ENCODE measurements around the gene TOP2A. TPM values are rescaled to one million over a fixed set of nuclear protein-coding genes. Genes with fewer than 3 reads are reported as not detected.

Gene TOP2A, protein sequence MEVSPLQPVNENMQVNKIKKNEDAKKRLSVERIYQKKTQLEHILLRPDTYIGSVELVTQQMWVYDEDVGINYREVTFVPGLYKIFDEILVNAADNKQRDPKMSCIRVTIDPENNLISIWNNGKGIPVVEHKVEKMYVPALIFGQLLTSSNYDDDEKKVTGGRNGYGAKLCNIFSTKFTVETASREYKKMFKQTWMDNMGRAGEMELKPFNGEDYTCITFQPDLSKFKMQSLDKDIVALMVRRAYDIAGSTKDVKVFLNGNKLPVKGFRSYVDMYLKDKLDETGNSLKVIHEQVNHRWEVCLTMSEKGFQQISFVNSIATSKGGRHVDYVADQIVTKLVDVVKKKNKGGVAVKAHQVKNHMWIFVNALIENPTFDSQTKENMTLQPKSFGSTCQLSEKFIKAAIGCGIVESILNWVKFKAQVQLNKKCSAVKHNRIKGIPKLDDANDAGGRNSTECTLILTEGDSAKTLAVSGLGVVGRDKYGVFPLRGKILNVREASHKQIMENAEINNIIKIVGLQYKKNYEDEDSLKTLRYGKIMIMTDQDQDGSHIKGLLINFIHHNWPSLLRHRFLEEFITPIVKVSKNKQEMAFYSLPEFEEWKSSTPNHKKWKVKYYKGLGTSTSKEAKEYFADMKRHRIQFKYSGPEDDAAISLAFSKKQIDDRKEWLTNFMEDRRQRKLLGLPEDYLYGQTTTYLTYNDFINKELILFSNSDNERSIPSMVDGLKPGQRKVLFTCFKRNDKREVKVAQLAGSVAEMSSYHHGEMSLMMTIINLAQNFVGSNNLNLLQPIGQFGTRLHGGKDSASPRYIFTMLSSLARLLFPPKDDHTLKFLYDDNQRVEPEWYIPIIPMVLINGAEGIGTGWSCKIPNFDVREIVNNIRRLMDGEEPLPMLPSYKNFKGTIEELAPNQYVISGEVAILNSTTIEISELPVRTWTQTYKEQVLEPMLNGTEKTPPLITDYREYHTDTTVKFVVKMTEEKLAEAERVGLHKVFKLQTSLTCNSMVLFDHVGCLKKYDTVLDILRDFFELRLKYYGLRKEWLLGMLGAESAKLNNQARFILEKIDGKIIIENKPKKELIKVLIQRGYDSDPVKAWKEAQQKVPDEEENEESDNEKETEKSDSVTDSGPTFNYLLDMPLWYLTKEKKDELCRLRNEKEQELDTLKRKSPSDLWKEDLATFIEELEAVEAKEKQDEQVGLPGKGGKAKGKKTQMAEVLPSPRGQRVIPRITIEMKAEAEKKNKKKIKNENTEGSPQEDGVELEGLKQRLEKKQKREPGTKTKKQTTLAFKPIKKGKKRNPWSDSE (N-terminal part only)
- 190 and 252 TPM in 2 replicates for total RNA-seq (2014; rRNA removed; shearing (Covaris generic))

DNA sequence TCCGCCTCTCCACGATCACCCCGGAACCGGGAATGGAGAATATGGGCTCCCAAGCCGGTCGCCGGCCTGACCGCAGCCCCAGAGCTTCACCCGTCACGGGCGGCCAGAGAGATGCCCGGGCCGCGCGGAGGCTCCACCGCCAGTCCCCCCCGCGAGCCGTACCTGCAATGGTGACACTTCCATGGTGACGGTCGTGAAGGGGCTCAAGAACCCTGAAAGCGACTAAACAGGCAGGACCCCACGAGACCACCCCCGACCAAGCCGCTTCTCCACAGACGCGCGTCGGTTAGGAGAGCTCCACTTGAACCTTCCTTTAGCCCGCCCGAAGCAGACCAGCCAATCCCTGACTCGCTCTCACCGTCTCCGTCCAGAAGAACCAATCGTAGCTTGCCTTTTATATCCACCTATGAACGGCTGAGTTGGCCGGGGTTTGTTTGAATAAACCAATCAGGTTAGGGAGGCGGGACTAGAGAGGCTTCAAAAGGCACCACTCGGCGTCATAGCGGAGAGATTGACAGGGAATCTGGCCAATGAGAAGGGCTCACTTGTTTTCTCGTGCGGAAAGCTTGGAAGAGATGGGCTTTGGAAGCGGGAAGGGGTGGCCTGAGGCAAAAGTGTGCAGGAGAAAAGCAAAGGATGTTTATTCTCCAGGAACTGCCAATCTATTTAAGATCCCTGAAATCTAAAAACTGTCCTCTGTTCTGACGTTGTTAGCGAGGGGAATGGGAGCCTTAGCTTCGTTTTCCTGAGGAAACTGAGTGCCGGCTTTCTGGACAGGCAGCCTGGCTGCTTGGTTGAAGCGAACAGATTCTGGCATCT lies at the start of gene TOP2A:
Gene TOP2A (minus strand): TSS at position 288 of the 819 bp plus-strand sequence. CDS start 105 bp downstream, at position 183.
- peak; percentile 100 for DNase-seq (ENCODE audit: low read depth)

DNA sequence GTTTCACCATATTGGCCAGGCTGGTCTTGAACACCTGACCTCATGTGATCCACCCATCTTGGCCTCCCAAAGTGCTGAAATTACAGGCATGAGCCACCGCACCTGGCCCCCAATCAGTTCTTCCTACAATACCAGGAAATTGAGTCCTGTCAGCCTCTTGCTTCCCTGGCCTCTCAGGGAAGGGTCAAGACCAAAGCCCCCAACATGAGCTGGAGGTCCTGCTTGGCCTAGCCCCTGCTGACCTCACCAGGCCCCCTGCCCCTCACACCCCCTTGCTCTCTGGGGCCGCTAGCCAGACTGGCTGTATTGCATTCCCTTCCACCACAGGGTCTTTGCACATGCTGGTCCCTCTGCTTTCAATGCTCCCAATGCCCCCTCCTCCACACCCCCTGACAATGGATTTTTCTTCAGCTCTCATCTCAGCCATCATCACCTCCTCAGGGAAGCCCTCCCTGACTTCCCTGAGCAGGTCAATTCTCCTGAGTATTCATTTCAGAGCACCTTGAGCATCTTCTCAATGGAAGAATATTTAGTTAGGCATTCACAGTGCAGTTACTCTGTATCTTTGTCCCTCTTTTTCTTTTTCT lies 49.7 kb upstream of the TOP2A start:
- DNase-seq (ENCODE audit: low read depth), result no peak

DNA sequence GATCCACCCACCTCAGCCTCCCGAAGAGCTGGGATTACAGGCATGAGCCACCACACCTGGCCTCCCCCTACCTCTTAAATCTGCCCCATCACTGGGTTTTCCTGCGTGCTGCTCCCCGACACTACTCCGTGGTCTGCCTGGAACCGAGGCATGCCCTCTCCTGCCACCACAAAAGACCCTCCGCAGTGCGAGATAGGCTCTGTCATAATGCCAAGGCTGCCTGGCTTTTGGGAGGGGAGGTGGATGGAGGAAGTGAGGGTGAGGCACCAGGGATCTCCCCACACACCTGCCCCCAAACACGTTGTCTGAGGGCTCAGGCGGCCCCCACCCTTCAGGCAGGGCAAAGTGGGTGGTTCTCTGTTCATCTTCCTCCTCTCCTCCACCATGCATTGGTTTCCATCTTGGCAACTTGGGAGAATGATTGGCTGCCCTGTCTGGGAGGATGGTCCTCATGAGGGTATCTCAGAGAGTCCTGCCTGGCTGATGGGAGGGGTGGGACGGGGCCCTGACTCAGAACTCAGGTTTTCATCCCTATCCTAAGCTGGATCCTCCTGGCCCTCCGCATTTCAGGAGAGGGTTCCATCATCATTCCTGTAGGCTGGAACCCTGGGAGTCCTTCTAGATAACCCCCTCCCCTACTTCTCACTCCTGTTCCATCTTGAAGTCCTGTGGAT lies 48.7 kb upstream of the TOP2A start:
- no peak for DNase-seq (ENCODE audit: low read depth)

DNA sequence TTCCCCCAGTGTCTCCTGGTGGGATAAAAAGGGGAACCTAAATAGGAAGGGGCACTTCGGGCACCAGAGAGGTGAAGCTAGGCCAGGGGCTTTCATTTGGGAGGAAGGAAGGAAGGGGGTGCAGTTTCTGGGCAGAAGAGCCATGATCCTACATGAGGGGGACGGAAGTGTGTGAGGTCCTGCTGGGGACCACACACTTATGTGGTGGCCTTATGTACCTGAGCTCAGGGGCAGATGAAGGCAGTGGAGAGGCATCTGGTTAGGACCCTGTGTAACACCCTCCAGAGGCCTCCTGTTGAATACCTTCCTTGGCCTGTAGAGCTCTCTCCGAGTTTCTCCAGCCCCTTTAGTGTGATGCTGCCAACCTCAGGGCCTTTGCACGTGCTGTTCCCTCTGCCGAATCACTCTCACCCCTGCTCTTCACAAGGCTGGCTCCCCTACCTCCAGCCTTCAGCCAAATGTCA lies 46.7 kb upstream of the TOP2A start:
- no peak for DNase-seq (ENCODE audit: low read depth)

DNA sequence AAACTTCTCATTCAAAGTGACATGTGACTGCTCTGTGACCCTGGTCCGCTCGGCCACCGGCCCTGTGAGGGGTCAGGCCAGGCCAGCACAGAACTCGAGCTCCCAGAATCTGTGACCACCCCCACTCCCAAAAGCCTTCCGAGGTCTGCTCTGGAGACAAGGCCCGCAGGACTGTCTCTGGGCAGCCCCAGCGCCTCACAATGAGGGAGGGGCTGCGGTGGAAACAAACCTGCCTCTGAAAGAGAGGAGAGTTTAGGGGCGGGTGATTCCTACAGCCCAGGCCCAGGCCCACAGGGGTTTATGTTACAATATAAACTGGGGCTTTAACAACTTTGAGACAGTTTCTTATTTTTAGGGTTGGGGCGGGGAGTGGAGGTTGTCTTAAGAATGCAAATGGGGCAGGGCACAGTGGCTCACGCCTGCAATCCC lies 45.4 kb upstream of the TOP2A start:
- DNase-seq (ENCODE audit: low read depth), result no peak

DNA sequence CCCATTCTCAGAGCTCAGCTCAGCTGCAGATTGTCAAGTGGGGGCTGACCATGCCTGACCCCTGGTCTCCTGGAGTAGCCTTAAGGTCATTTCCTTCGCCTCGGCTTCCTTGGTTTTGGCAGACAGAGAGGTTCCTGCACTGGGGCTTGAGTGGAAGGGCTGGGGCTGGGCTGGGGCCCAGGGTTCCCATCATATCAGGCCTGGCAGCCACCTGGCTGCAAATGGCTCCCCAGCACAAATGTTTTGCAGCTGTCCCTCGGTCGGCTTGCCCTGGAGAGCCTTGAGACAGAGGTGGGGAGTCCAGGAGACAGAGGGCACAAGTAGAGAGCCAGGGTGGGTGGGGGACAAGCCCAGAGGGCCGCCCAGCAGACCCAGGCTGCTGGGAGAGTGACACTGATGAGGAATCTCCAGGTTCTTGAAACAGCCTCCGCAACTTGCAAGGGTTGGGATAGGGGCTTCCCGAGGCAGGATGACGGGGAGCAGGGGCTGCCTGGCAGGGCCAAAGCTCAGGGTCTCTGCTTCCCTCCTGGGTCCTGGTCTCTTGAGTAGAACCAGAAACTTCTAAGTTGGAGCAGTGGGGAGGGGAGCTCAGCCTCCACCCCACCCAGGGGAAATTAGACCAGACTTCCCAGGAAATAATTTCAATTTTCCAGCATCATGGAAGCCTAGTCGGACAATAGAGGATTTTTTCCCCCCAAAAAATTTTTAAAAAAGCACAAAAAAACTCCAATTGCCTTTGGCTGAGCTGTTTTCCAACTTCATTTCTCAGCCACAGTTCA lies 44.8 kb upstream of the TOP2A start:
- no peak for DNase-seq (ENCODE audit: low read depth)

DNA sequence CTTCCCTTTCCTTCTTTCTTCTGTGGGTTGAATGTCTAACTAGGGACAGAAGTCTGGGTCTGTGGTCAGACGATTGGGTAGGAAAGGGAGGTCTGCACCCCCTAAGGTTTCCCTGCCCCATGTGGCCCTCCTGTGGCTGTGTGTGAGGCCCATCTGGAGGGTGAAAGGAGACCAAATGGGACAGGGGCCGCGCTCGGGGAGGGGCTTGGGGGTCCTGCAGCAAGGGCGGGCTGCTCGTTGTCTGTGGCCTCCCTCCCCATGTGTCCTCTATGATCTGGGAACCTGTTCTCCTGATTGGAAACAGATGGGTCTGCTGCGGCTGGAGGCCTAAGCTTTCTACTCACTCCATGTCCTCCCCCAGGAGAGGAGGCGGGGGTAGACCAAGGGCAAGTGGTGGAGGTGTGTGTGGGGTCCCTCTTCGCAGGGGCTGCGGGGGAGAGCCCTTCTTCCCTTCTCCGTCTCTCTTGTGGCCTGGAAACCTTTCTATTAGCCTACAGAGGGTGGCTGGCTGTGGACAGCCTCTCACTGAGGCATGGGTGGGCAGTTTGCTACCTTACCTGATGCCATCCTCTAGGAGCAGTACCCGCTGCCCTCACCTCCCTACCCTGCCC lies 44.1 kb upstream of the TOP2A start:
- no peak for DNase-seq (ENCODE audit: low read depth)

DNA sequence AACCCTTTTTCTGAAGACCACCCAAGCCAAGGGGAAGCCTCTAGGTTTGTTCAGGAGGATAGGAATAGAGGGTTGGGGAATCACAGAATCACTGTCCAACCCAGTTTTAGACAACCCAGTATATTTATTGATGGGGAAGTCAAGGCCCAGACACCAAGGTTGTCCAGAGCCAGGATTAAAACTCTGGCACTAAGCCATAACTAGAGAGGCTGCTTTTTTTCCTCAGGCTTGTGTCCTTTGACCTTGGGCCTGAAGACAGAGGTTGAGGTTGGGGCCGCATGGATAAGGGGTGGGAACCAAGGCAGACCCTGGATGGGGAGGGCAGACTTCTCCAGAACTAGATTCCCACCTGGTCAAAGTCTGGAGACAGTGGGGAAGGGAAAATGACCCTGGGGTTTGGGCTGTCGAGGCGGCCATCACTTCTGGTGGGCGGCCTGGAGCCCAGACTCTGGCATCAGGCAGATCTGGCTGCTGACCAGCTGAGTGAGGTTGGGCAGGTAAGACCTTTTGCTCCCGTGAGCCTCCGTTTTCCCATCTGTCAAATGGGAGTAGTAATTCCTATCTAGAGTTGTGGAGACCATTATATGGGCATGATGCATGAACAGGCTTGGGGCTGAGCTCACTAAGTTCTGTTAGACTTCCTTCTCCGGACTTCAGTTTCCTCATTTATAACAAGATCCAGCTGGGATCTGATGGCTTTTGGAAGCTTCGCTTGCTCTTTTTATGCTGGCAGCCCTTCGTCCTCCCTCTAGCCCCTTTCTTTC lies 43.5 kb upstream of the TOP2A start:
- DNase-seq (ENCODE audit: low read depth), result no peak

DNA sequence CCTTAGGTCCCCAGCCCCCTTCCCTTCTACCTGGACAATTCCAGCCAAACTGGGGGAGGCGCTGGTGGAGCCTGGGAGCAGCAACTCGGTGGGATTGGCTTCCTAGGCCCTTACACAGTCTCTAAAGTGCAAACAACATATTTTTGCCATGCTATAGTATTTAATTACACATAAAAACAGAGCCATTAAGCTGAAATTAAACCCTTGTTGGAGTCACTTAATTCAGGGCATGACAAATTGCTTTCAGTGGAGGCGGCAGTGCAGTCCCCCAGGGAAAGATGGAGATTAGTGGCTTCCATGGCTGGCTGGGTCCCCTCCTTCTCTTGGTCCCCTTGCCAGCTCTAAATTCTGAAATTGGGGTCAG lies 42.9 kb upstream of the TOP2A start:
- no peak for DNase-seq (ENCODE audit: low read depth)

DNA sequence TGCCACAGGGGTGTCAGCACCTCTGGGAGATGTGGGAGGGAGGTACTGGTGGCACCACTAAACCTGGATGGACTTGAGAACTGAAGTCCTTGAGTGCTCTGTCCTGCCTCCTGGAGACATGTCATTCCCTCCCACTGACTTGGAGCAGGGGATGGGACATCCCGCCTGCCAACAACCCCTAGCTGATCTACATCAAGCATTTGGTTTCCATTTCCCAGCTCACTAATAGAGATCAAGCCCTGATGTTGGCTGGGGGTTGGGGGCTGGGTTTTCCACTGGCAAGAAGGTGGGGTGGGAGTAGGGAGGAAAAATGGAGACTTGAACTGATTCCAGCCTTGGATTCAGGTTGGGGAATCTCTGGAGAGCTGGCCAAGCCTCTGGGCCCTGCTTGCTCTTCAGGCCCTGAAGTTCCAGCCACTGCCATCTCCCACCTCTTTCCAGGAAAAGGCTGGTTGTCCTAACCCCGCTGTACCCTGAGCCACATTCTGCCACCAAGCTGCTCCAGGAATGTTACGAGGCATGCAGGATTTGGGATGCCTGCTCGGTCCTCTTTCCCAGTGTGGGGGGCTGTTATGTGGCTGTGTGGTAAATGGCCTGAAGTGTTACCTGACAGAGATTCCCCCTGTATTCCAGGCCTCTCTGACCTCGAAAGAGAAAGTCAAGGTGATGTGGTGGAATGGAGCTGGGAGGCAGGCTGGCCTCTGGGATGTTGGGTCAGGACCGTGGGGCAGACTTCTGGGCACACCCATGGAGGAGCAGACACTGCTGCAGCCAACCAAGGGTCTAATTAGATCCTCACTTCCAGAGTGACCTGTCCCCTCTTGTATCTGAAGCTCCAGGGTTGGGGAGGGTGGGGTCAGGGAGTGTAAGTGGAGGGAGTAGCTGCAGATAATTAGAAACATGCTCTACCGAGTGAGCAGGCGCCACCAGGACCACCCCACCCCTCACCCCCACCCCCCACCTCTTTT lies 42.2 kb upstream of the TOP2A start:
- DNase-seq (ENCODE audit: low read depth), result no peak

DNA sequence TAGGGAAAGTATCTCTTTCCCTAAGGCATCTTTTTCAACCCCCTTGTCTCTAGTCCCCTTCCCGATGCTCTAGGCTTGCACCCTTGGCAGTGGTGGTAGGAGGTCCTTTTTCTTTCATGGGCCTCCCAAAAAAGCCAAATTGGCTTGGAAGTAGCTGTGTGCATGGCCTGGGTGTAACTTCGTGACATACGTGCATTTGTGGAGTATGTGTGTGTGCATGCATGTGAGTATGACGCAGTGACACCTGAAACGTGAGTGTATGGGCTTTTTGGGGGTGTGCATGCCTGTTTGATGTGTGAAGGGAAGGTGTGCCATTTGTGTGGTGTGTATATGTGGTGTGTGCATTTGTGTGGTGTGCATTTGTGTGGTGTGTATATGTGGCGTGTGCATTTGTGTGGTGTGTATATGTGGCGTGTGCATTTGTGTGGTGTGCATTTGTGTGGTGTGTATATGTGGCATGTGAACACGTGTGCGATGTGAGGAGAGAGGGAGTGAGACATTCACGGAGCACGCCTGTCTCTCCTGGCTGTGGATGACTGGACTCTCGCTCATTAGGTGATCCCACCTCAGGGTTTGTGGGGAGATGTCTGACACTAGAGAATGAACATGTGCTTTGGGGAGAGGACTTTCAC lies 41.3 kb upstream of the TOP2A start:
- DNase-seq (ENCODE audit: low read depth), result no peak

DNA sequence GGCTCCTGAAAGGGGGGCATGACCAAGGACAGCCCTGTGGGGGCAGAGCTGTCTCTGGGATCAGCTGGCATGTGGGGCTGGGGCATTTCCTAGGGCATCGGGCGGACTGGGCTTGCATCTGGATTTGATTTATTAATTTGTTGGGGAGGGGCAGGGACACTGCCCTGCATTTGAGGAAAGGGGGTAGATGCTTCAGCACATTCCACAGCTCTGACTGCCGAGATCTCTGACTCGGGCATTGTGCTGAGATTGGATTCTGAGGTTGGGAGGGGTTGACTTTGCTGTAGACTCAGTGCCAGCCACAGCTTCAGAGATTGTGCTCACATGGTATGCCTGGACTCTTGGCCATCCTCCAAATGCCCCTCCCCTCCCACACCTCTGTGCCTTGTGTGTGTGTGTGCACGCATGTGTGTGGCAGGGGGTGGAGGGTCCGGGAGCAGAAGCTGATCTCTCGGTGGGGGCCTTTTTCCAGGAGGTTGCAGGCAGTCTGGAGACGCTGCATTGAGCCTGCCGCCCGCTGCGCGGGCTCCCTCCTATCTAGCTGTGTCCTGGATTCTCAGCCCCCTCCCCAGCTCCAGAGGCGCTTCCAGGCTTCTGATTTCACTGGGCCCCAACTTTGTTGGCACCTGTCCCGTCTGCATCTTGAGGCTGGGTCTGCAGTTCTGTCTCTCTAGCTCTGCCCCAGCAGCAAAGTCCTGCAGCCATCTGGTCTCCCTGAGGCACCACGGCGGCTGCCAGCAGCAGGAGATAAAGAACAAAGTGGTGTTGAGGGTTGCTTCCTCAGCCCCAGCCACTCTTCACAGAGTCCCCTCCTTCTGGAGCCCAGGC lies 40.5 kb upstream of the TOP2A start:
- DNase-seq (ENCODE audit: low read depth), result no peak

DNA sequence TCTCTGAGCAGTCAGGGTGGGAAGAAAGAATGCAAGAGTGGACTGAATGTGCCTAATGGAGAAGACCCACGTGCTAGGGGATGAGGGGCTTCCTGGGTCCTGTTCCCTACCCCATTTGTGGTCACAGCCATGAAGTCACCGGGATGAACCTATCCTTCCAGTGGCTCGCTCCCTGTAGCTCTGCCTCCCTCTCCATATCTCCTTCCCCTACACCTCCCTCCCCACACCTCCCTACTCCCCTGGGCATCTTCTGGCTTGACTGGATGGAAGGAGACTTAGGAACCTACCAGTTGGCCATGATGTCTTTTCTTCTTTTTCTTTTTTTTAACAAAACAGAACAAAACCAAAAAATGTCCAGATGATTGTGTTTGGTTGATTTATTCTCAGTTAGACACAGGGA lies 39.7 kb upstream of the TOP2A start:
- no peak for DNase-seq (ENCODE audit: low read depth)

DNA sequence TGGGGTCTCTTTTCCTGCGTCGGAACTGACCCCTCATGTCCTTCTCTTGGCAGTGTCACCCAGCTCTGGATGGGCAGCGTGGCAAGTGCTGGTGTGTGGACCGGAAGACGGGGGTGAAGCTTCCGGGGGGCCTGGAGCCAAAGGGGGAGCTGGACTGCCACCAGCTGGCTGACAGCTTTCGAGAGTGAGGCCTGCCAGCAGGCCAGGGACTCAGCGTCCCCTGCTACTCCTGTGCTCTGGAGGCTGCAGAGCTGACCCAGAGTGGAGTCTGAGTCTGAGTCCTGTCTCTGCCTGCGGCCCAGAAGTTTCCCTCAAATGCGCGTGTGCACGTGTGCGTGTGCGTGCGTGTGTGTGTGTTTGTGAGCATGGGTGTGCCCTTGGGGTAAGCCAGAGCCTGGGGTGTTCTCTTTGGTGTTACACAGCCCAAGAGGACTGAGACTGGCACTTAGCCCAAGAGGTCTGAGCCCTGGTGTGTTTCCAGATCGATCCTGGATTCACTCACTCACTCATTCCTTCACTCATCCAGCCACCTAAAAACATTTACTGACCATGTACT lies 38.8 kb upstream of the TOP2A start:
- DNase-seq (ENCODE audit: low read depth), result no peak

DNA sequence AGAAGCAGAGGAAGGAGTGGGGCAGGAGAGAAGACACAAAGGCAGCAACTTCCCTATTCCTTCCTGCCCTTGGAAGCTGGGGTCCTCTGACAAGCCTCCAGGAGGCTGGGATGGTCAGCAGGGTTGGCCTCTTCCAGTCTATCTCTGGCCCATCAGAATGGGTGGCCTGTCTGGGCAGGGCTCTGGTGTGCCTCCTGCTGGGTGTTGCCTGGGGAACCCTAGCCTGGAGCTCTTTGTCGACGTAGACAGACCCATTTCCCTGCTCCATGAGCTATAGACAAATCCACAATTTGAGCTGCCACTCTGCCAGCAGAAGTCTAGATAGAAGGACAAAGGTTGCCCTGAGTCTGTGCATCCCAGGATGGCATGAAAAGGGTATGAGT lies 36.9 kb upstream of the TOP2A start:
- no peak for DNase-seq (ENCODE audit: low read depth)

All from M059J (cell line).